Endothelial cell of umbilical vein (primary cell): ENCODE measurements around the gene SLC25A22. TPM values are rescaled to one million over a fixed set of nuclear protein-coding genes. Genes with fewer than 3 reads are reported as not detected.

Experiments
- BruUV-seq: library from RNA; stranded (reverse); fragments of 400-500 nt; replicated peaks from 2 replicates; lab custom pipeline; 2021; lab: Mats Ljungman, UMichigan
- CTCF ChIA-PET: fragments of 300-600, 350-600 bp; sonication (Branson Sonifier 250); formaldehyde crosslinking; loops from one replicate; lab custom pipeline; 2021; ENCODE audit warnings: antibody characterized with exemption, inconsistent platforms; lab: Charles Lee
- POLR2A ChIA-PET: fragments of 300-600, 350-600 bp; sonication (Branson Sonifier 250); formaldehyde crosslinking; loops from one replicate; lab custom pipeline; 2021; ENCODE audit warnings: antibody characterized with exemption, inconsistent platforms; lab: Charles Lee
- DNase-seq: peaks from one replicate; pipeline ENCODE4 v3.0.0-alpha.2; 2011; ENCODE audit warnings: low read depth, low spot score
- FAIRE-seq: peaks from 2 replicates; lab custom pipeline; 2011; peaks lifted over from hg19 to GRCh38; lab: Jason Lieb, UNC
- H2AFZ ChIP-seq: 2 replicates; pipeline ENCODE4 v1.6.0; 2012; ENCODE audit warnings: low read depth, low read length, control low read depth, inconsistent platforms
- H3K27ac ChIP-seq: 2 replicates; pipeline ENCODE4 v1.5.1; 2011; ENCODE audit warnings: low read depth, mild to moderate bottlenecking, control low read depth, low read length, moderate library complexity; ENCODE audit not compliant: insufficient read depth
- H3K27me3 ChIP-seq, 2 experiments: 2 replicates each; pipeline versions ENCODE4 v1.6.0 to v1.6.1; 2011; ENCODE audit warnings: low read length in 2 of 2, mixed read lengths in 1 of 2; ENCODE audit not compliant: control insufficient read depth in 2 of 2, insufficient read depth in 2 of 2
- H3K36me3 ChIP-seq, 2 experiments: 2 replicates in 1 of 2; 3 replicates in 1 of 2; pipeline ENCODE4 v1.5.1; 2011; ENCODE audit warnings: low read length in 2 of 2, mild to moderate bottlenecking in 1 of 2, moderate library complexity in 1 of 2; ENCODE audit not compliant: control insufficient read depth in 2 of 2, insufficient read depth in 2 of 2; ENCODE audit errors: extremely low read depth in 1 of 2
- H3K4me1 ChIP-seq: 3 replicates; pipeline ENCODE4 v1.5.1; 2011; ENCODE audit warnings: mild to moderate bottlenecking, low read length; ENCODE audit not compliant: control insufficient read depth, insufficient read depth; ENCODE audit errors: extremely low read depth
- H3K4me2 ChIP-seq: 2 replicates; pipeline ENCODE4 v1.6.1; 2011; ENCODE audit warnings: low read length, control low read depth, mixed read lengths; ENCODE audit not compliant: insufficient read depth
- H3K4me3 ChIP-seq, 3 experiments: fragments of 200-600 bp in 1 of 3; sonication (generic), shearing (Covaris generic) in 1 of 3; replicated peaks in 1 of 3; 2 replicates each; pipeline ENCODE4 v1.5.1; 2011 to 2016; ENCODE audit warnings: control low read depth in 3 of 3, low read length in 3 of 3, mild to moderate bottlenecking in 2 of 3, inconsistent platforms in 1 of 3, low read depth in 1 of 3, moderate library complexity in 1 of 3; ENCODE audit not compliant: insufficient read depth in 1 of 3
- H3K79me2 ChIP-seq: 2 replicates; pipeline ENCODE4 v1.6.0; 2012; ENCODE audit warnings: low read length, inconsistent platforms; ENCODE audit not compliant: control insufficient read depth, insufficient read depth
- H3K9ac ChIP-seq: replicated peaks from 2 replicates; pipeline ENCODE3; 2011; ENCODE audit warnings: low read length, control low read depth; ENCODE audit not compliant: insufficient read depth; ENCODE audit errors: extremely low read depth
- H3K9me1 ChIP-seq: replicated peaks from 3 replicates; pipeline ENCODE4 v1.6.0; 2011; ENCODE audit warnings: mild to moderate bottlenecking, low read length; ENCODE audit not compliant: control insufficient read depth, insufficient read depth; ENCODE audit errors: extremely low read depth
- H3K9me3 ChIP-seq: replicated peaks from 2 replicates; pipeline ENCODE4 v1.5.1; 2012; ENCODE audit warnings: low read length, inconsistent platforms; ENCODE audit not compliant: control insufficient read depth, insufficient read depth
- H4K20me1 ChIP-seq: replicated peaks from 2 replicates; pipeline ENCODE3; 2011; ENCODE audit warnings: mild to moderate bottlenecking, low read length; ENCODE audit not compliant: control insufficient read depth, insufficient read depth; ENCODE audit errors: extremely low read depth
- EZH2 ChIP-seq: IDR thresholded peaks from 2 replicates; pipeline ENCODE4 v1.6.1; 2012; ENCODE audit warnings: borderline replicate concordance, low read depth, mild to moderate bottlenecking, moderate library complexity, low read length, inconsistent platforms; ENCODE audit not compliant: severe bottlenecking
- FOS ChIP-seq: IDR thresholded peaks from 2 replicates; pipeline ENCODE4 v1.6.1; 2011; ENCODE audit warnings: mild to moderate bottlenecking, low read length, moderate library complexity, borderline replicate concordance; ENCODE audit not compliant: insufficient read depth
- POLR2A ChIP-seq: IDR thresholded peaks from 2 replicates; pipeline ENCODE4 v1.6.1; 2012; ENCODE audit warnings: low read depth, mild to moderate bottlenecking, control low read depth, low read length
- dilution Hi-C: fragments of 300-500 bp; cut with MboI; formaldehyde crosslinking; loops from one replicate; pipeline ENCODE4 v1.15.0; 2019; ENCODE audit warnings: low sequenced_read_pairs; ENCODE audit not compliant: extremely low pct_ligation_motif_present
- intact Hi-C: fragments of 100-400 bp; cut with micrococcal nuclease; formaldehyde crosslinking; loops from one replicate; pipeline ENCODE4 v1.10.0; 2022
- polyA plus RNA-seq, 4 experiments: library from polyadenylated mRNA; depleted of rRNA in 3 of 4; stranded (reverse) in 3 of 4; unstranded in 1 of 4; fragments of >200 nt; gene quantifications; 2 replicates each; pipeline versions ENCODE4 v1.2.1 to v1.2.3, GENCODE V29; 2011 to 2012; ENCODE audit warnings: missing spikeins in 1 of 4
- total RNA-seq: library from RNA; stranded (reverse); gene quantifications from 2 replicates; pipeline ENCODE4 v1.2.3, GENCODE V29; 2021
- TF ChIP-seq, protein P1 (sequence below), 2 donors: IDR thresholded peaks; 1 replicate in 1 of 2; 2 replicates in 1 of 2; pipeline ENCODE4 v1.5.1; 2011; ENCODE audit warnings: low read length in 2 of 2, mild to moderate bottlenecking in 2 of 2, moderate library complexity in 2 of 2, control low read depth in 1 of 2, inconsistent platforms in 1 of 2, low read depth in 1 of 2; ENCODE audit not compliant: insufficient read depth in 1 of 2; ENCODE audit errors: extremely low read depth in 1 of 2
- TF ChIP-seq, protein P2 (sequence below): IDR thresholded peaks from 2 replicates; pipeline ENCODE4 v1.6.1; 2011; ENCODE audit not compliant: insufficient read depth, insufficient read length

The SLC25A22 gene
- total and polyA plus RNA-seq, 2 donors (not counting 3 experiments of a cell fraction or from before 2014, with no cell fraction given): 24.5 to 24.9 TPM

DNA sequence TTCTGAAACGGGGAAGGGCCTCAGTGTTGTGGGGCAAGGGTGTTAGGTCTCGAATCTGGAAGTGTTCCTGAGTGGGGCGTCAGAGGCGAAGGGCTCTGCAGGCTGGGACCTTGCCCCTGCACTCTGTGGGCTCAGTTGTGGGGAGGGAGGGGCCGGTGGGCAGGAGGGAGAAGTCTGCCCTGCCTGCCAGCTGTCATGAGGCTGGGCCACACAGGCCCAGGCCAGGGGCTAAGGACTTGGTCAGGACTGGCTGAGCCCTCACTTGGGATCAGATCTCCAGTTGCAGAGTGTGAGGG is 29.8 kb upstream of the SLC25A22 start, which contains the start of gene CRACR2B:
TSS of gene CRACR2B (plus strand) at position 23 of the 296 bp plus-strand sequence. CDS start 689 bp downstream, outside the sequence.
- Histone ChIP-seq H3K9me1 (no peaks in the 10 kb centered on the region), H3K79me2 (no peaks in the 10 kb centered on the region), H3K27me3 (no peaks in the 10 kb centered on the region), H3K4me3 (peak within 1 kb of the TSS; percentile 2 to 23 (median 19)), H3K4me1 (peaks cover 40% of the 10 kb centered on the region), H3K27ac (peak within 1 kb of the TSS; percentile 35), H3K9ac (no peak within 1 kb of the TSS), H2AFZ (peak within 1 kb of the TSS; percentile 52), H3K4me2 (peak within 1 kb of the TSS; percentile 37), H3K36me3 (peaks cover 4 to 11% of the 10 kb centered on the region in 2 experiments), H3K9me3 (no peaks in the 10 kb centered on the region), H4K20me1 (no peaks in the 10 kb centered on the region)
- no peak for TF ChIP-seq FOS
- TF ChIP-seq, protein P1, sequence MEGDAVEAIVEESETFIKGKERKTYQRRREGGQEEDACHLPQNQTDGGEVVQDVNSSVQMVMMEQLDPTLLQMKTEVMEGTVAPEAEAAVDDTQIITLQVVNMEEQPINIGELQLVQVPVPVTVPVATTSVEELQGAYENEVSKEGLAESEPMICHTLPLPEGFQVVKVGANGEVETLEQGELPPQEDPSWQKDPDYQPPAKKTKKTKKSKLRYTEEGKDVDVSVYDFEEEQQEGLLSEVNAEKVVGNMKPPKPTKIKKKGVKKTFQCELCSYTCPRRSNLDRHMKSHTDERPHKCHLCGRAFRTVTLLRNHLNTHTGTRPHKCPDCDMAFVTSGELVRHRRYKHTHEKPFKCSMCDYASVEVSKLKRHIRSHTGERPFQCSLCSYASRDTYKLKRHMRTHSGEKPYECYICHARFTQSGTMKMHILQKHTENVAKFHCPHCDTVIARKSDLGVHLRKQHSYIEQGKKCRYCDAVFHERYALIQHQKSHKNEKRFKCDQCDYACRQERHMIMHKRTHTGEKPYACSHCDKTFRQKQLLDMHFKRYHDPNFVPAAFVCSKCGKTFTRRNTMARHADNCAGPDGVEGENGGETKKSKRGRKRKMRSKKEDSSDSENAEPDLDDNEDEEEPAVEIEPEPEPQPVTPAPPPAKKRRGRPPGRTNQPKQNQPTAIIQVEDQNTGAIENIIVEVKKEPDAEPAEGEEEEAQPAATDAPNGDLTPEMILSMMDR (IDR thresholded peaks at IDR 0.05; ENCODE audit: extremely low read depth in 1 of 2, insufficient read depth in 1 of 2, low read depth in 1 of 2, low read length in 2 of 2): no peak
- no peak for TF ChIP-seq POLR2A
- TF ChIP-seq, protein P2, sequence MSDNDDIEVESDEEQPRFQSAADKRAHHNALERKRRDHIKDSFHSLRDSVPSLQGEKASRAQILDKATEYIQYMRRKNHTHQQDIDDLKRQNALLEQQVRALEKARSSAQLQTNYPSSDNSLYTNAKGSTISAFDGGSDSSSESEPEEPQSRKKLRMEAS: no peak
- no peak for TF ChIP-seq EZH2
- no TSS peak for BruUV-seq
- dilution Hi-C loops: no loop called here
- POLR2A ChIA-PET: interaction anchor here (1.7 kb wide), 1 partner anchor 9 kb away, joined by 15 read pairs; the partner anchor contains the start of gene PNPLA2
- intact Hi-C loops: no loop called here
- CTCF ChIA-PET: interaction anchor here (2.7 kb wide), 1 partner anchor 20 kb away, joined by 7 read pairs; no protein-coding TSS in a partner anchor
- no peak for FAIRE-seq
- no peak for DNase-seq
